Nephron (organoid): ENCODE measurements around the gene USF1.

Source experiments
- H3K27ac Mint-ChIP-seq, 3 experiments: 2 replicates each; pipeline ENCODE4 v1.8.0; 2020; ENCODE audit warnings: mixed read lengths in 3 of 3, mild to moderate bottlenecking in 2 of 3, moderate library complexity in 1 of 3
- H3K27me3 Mint-ChIP-seq: 2 replicates; pipeline ENCODE4 v1.8.0; 2021; ENCODE audit warnings: low read depth, mild to moderate bottlenecking, moderate library complexity, mixed read lengths
- H3K36me3 Mint-ChIP-seq: 2 replicates; pipeline ENCODE4 v1.8.0; 2020; ENCODE audit warnings: low read depth, mixed read lengths
- H3K4me1 Mint-ChIP-seq: 2 replicates; pipeline ENCODE4 v1.8.0; 2020; ENCODE audit warnings: mixed read lengths
- H3K4me3 Mint-ChIP-seq, 3 experiments: 2 replicates each; pipeline ENCODE4 v1.8.0; 2020; ENCODE audit warnings: mild to moderate bottlenecking in 3 of 3, mixed read lengths in 3 of 3, moderate library complexity in 2 of 3
- H3K9me3 Mint-ChIP-seq: 2 replicates; pipeline ENCODE4 v1.8.0; 2020; ENCODE audit warnings: mixed read lengths
- CTCF ChIP-seq, 3 experiments: fragments of 200-600 bp; sonication (generic); IDR thresholded peaks; one replicate each; pipeline ENCODE4 v1.5.0; 2021; ENCODE audit warnings: antibody characterized with exemption in 3 of 3; ENCODE audit not compliant: unreplicated experiment in 3 of 3

USF1 gene

GRCh38 chr1:161081519-161081918, 35.7 kb upstream of the USF1 start:
- Mint-ChIP-seq H3K36me3 (no peaks in the 10 kb centered on the region), H3K4me3 (no peak overlapping the region), H3K27me3 (peaks cover 4% of the 10 kb centered on the region), H3K4me1 (no peaks in the 10 kb centered on the region), H3K27ac (no peak overlapping the region), H3K9me3 (no peaks in the 10 kb centered on the region)
- TF ChIP-seq CTCF (IDR thresholded peaks at IDR 0.05; ENCODE audit: unreplicated experiment in 3 of 3), result no peak

- Mint-ChIP-seq H3K27ac (no peak overlapping the region), H3K36me3 (no peaks in the 10 kb centered on the region), H3K4me1 (no peaks in the 10 kb centered on the region), H3K9me3 (no peaks in the 10 kb centered on the region), H3K4me3 (no peak overlapping the region), H3K27me3 (peaks cover under 1% of the 10 kb centered on the region)
- TF ChIP-seq CTCF (IDR thresholded peaks at IDR 0.05; ENCODE audit: unreplicated experiment in 3 of 3), result no peak
Observed at GRCh38 chr1:161080441-161081405, 34.9 kb upstream of the USF1 start.

GRCh38 chr1:161079436-161080110, 33.8 kb upstream of the USF1 start:
- Mint-ChIP-seq H3K27me3 (no peaks in the 10 kb centered on the region), H3K4me1 (no peaks in the 10 kb centered on the region), H3K27ac (no peak overlapping the region), H3K36me3 (no peaks in the 10 kb centered on the region), H3K4me3 (no peak overlapping the region), H3K9me3 (no peaks in the 10 kb centered on the region)
- TF ChIP-seq CTCF (IDR thresholded peaks at IDR 0.05; ENCODE audit: unreplicated experiment in 3 of 3), result no peak

GRCh38 chr1:161077426-161077825, 31.6 kb upstream of the USF1 start:
- no peaks in the 10 kb centered on the region for H3K36me3 Mint-ChIP-seq
- H3K27ac Mint-ChIP-seq, result no peak overlapping the region
- no peaks in the 10 kb centered on the region for H3K9me3 Mint-ChIP-seq
- no peak for TF ChIP-seq CTCF (IDR thresholded peaks at IDR 0.05; ENCODE audit: unreplicated experiment in 3 of 3)
- H3K4me1 Mint-ChIP-seq, result no peaks in the 10 kb centered on the region
- no peak overlapping the region for H3K4me3 Mint-ChIP-seq
- H3K27me3 Mint-ChIP-seq, result peaks cover 7% of the 10 kb centered on the region

GRCh38 chr1:161076410-161076809, 30.6 kb upstream of the USF1 start:
- Mint-ChIP-seq H3K36me3 (no peaks in the 10 kb centered on the region), H3K4me3 (no peak overlapping the region), H3K4me1 (no peaks in the 10 kb centered on the region), H3K9me3 (no peaks in the 10 kb centered on the region), H3K27me3 (peaks cover 7% of the 10 kb centered on the region), H3K27ac (no peak overlapping the region)
- TF ChIP-seq CTCF (IDR thresholded peaks at IDR 0.05; ENCODE audit: unreplicated experiment in 3 of 3), result no peak
